Effector memory CD4-positive, alpha-beta T cell (primary cell): Measurements from ENCODE around the gene MYO3B.

Experiments
- DNase-seq, 3 donors: peaks; one replicate each; pipeline ENCODE4 v3.0.0-alpha.2; 2020
- H3K27ac ChIP-seq: 2 replicates; pipeline ENCODE4 v1.7.0; 2013; ENCODE audit warnings: mild to moderate bottlenecking, low read length, moderate library complexity; ENCODE audit not compliant: insufficient read depth, poor library complexity, severe bottlenecking
- H3K27me3 ChIP-seq: replicated peaks from 2 replicates; pipeline ENCODE4 v1.7.0; 2013; ENCODE audit warnings: mild to moderate bottlenecking, low read length; ENCODE audit not compliant: insufficient read depth, control insufficient read depth, poor library complexity, severe bottlenecking
- H3K36me3 ChIP-seq: 2 replicates; pipeline ENCODE4 v1.7.0; 2013; ENCODE audit warnings: mild to moderate bottlenecking, low read length, moderate library complexity; ENCODE audit not compliant: control insufficient read depth, insufficient read depth
- H3K4me1 ChIP-seq: 2 replicates; pipeline ENCODE4 v1.7.0; 2013; ENCODE audit warnings: low read length, mild to moderate bottlenecking; ENCODE audit not compliant: control insufficient read depth, insufficient read depth, poor library complexity, severe bottlenecking
- H3K4me3 ChIP-seq: 2 replicates; pipeline ENCODE4 v1.7.0; 2013; ENCODE audit warnings: low read length, low read depth, mild to moderate bottlenecking; ENCODE audit not compliant: insufficient read depth, poor library complexity, severe bottlenecking
- H3K9me3 ChIP-seq: 2 replicates; pipeline ENCODE4 v1.7.0; 2013; ENCODE audit warnings: mild to moderate bottlenecking, low read length, moderate library complexity; ENCODE audit not compliant: control insufficient read depth

The MYO3B gene

GRCh38 chr2:170360546-170361089, 182.7 kb downstream of the MYO3B start:
- DNase-seq, result no peak
- Histone ChIP-seq H3K27me3 (no peaks in the 10 kb centered on the region), H3K9me3 (no peaks in the 10 kb centered on the region), H3K36me3 (no peaks in the 10 kb centered on the region), H3K4me3 (no peak overlapping the region), H3K27ac (no peak overlapping the region), H3K4me1 (no peaks in the 10 kb centered on the region)

- DNase-seq, result peak in 2 of 3 donors; percentile 1 to 6
- Histone ChIP-seq H3K9me3 (no peaks in the 10 kb centered on the region), H3K27ac (no peak overlapping the region), H3K4me3 (no peak overlapping the region), H3K4me1 (no peaks in the 10 kb centered on the region), H3K27me3 (no peaks in the 10 kb centered on the region), H3K36me3 (no peaks in the 10 kb centered on the region)
Observed at GRCh38 chr2:170361090-170361936, 183.4 kb downstream of the MYO3B start.

DNA sequence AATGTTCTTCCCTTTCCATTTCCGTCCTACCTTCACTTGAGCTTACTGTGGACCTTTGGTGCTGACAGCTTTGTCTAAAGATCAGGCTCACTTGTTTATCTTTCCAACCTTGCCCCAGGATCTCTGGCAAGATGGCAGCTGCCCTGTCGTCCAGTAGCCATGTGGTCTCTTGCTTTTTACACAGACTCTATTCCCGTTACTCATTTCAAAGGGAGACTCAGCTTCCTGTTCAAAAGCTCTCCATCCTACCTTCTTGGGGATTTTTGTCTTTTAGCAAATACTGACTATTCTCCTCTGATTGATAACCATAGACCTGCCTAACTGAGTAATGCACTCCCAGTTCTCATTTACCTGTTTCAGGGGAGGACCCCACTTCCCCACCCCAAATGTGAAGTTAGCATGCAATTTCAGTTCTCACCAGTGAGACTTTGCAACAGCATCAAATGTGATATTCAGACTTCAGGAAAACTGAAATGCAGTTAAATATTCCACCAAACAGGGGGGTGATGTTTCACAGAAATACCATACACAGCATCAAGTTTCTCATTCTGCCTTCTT, 184.4 kb downstream of the MYO3B start:
- Histone ChIP-seq H3K36me3 (no peaks in the 10 kb centered on the region), H3K4me1 (no peaks in the 10 kb centered on the region), H3K27ac (no peak overlapping the region), H3K4me3 (no peak overlapping the region), H3K27me3 (no peaks in the 10 kb centered on the region), H3K9me3 (no peaks in the 10 kb centered on the region)
- DNase-seq, result no peak

DNA sequence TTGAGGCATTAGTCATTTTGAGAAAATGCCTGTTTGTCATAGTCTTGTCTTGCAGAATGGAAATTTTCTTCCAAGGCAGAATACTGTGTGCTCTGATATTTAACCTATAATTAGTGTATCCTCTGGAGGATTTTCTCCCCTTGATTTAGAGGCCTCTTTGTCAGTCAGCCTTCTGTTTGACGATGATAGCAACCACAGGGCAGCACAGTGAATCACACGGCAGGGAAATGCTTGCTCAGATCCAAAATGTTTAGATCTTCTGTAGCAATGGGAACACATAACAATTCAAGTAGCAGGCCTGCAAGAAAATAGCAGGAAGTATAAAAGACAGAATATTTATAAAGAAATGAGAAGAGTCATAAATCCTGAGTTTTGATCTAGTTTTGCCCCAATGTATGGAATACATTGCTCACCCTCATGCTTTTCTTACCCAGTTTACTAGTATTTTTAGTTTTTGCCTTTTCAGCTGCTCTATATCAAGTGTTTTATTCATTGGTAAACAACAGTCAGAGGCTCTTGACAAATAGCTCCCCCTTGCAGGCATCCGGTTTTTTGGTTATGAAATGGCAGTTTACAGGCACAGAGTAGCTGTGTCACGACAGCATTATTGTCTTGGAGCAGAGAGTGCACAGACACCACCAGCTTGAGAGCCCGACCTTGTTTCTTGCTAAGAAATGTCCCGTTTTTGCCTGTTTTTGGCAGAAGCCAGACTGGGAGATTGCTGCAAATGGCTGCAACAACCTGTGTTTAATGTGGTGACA, 185.1 kb downstream of the MYO3B start:
- H3K4me3 ChIP-seq, result no peak overlapping the region
- H3K36me3 ChIP-seq, result no peaks in the 10 kb centered on the region
- H3K27ac ChIP-seq, result no peak overlapping the region
- H3K9me3 ChIP-seq, result no peaks in the 10 kb centered on the region
- no peaks in the 10 kb centered on the region for H3K4me1 ChIP-seq
- no peak for DNase-seq
- no peaks in the 10 kb centered on the region for H3K27me3 ChIP-seq

DNA sequence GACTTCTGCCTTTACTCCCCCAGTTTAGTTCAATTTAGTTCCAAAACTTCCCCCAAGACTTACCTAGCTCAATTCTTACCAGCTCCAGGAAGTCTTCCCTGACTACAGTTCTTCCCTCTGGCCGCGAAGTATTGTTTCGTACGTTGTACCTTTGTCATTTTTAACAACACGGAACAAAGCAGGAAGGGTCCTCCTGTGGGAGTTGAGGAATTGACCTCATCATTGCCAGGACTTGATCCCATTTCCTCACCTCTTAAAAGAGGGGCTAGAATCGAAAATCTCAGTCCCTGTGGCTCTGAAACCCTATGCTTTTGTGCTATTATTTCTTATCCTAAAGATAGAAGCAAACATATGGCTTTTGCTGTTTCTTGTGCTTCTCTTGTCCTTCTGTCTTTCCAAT, 187.1 kb downstream of the MYO3B start:
- no peaks in the 10 kb centered on the region for H3K27me3 ChIP-seq
- H3K27ac ChIP-seq, result no peak overlapping the region
- H3K4me1 ChIP-seq, result no peaks in the 10 kb centered on the region
- DNase-seq, result no peak
- no peaks in the 10 kb centered on the region for H3K36me3 ChIP-seq
- no peaks in the 10 kb centered on the region for H3K9me3 ChIP-seq
- H3K4me3 ChIP-seq, result no peak overlapping the region

GRCh38 chr2:170365686-170366085, 187.7 kb downstream of the MYO3B start:
- H3K4me3 ChIP-seq, result no peak overlapping the region

GRCh38 chr2:170368370-170368769, 190.4 kb downstream of the MYO3B start:
- no peaks in the 10 kb centered on the region for H3K36me3 ChIP-seq
- H3K4me1 ChIP-seq, result no peaks in the 10 kb centered on the region
- no peak overlapping the region for H3K27ac ChIP-seq
- no peaks in the 10 kb centered on the region for H3K27me3 ChIP-seq
- no peak overlapping the region for H3K4me3 ChIP-seq
- no peak for DNase-seq
- no peaks in the 10 kb centered on the region for H3K9me3 ChIP-seq

More at GRCh38 chr2:170365686-170366085, 187.7 kb downstream of the MYO3B start:
- no peaks in the 10 kb centered on the region for H3K36me3 ChIP-seq
- H3K4me1 ChIP-seq, result no peaks in the 10 kb centered on the region
- no peaks in the 10 kb centered on the region for H3K9me3 ChIP-seq
- H3K27ac ChIP-seq, result no peak overlapping the region
- DNase-seq, result no peak
- no peaks in the 10 kb centered on the region for H3K27me3 ChIP-seq

DNA sequence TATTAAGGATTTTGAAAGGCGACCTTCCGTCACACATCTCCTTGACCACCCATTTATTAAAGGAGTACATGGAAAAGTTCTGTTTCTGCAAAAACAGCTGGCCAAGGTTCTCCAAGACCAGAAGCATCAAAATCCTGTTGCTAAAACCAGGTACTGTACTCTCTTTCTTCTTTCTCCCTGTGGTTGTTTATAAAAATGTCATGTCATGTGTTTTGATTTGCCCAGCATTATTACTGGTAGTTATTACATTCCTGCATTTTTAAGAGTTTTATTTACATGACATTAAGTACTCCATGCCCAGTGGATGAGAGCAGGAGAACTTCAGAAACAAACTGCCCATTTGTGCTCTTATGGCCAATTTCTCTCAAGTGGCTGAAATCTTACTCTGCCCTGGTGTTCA, 191.3 kb downstream of the MYO3B start:
- Histone ChIP-seq H3K4me1 (no peaks in the 10 kb centered on the region), H3K9me3 (no peaks in the 10 kb centered on the region), H3K27me3 (no peaks in the 10 kb centered on the region), H3K27ac (no peak overlapping the region), H3K36me3 (no peaks in the 10 kb centered on the region), H3K4me3 (no peak overlapping the region)
- DNase-seq, result no peak

DNA sequence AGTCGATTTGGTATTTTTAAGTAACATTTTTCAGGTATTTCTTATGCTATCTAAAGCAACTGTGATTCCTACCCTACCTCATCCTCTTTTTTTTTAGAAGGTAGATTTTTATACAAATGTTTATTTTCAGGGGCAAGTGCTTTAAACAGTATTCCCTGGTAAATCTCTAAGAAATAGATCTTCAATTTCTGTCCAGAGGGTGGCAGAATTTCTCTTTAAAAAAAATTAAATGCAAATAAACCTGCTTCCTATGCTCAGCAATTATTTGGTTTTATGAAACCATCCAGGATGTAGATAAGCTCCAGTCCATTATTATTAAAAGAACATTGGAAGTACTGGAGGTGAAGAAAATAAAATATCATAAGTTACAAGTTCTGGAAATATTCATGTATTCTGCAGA, 191.9 kb downstream of the MYO3B start:
- Histone ChIP-seq H3K27me3 (no peaks in the 10 kb centered on the region), H3K27ac (no peak overlapping the region), H3K9me3 (no peaks in the 10 kb centered on the region), H3K4me1 (no peaks in the 10 kb centered on the region), H3K36me3 (no peaks in the 10 kb centered on the region), H3K4me3 (no peak overlapping the region)
- DNase-seq, result no peak
